Hepatocyte (in vitro differentiated cells): ENCODE results near the gene NCBP3. TPM values are rescaled to one million over a fixed set of nuclear protein-coding genes. Genes with fewer than 3 reads are reported as not detected.

Source experiments
- DNase-seq: peaks from one replicate; pipeline ENCODE4 v3.0.0-alpha.2; 2016; ENCODE audit warnings: low spot score
- H2AFZ ChIP-seq: fragments of 200-600 bp; sonication (generic); 2 replicates; pipeline ENCODE4 v1.6.0; 2016; ENCODE audit warnings: antibody characterized with exemption, mild to moderate bottlenecking
- H3K27ac ChIP-seq: fragments of 200-600 bp; sonication (generic); 2 replicates; pipeline ENCODE4 v1.5.1; 2016; ENCODE audit warnings: mild to moderate bottlenecking
- H3K27me3 ChIP-seq: fragments of 200-600 bp; sonication (generic); 2 replicates; pipeline ENCODE4 v1.6.1; 2016
- H3K36me3 ChIP-seq: fragments of 200-600 bp; sonication (generic); replicated peaks from 2 replicates; pipeline ENCODE4 v1.5.1; 2016; ENCODE audit warnings: low read depth; ENCODE audit not compliant: insufficient read depth
- H3K4me1 ChIP-seq: fragments of 200-600 bp; sonication (generic); 2 replicates; pipeline ENCODE4 v1.5.1; 2016; ENCODE audit warnings: mild to moderate bottlenecking, moderate library complexity; ENCODE audit not compliant: insufficient read depth
- H3K4me2 ChIP-seq: fragments of 200-600 bp; sonication (generic); 2 replicates; pipeline ENCODE4 v1.6.0; 2016
- H3K4me3 ChIP-seq: fragments of 200-600 bp; sonication (generic); 2 replicates; pipeline ENCODE4 v1.5.1; 2016; ENCODE audit warnings: mild to moderate bottlenecking
- H3K79me2 ChIP-seq: fragments of 200-600 bp; sonication (generic); 2 replicates; pipeline ENCODE4 v1.6.0; 2017; ENCODE audit warnings: mild to moderate bottlenecking
- H3K9me2 ChIP-seq: fragments of 200-600 bp; sonication (generic); replicated peaks from 2 replicates; pipeline ENCODE4 v1.6.0; 2017; ENCODE audit warnings: mild to moderate bottlenecking; ENCODE audit not compliant: insufficient read depth
- H3K9me3 ChIP-seq: fragments of 200-600 bp; sonication (generic); 2 replicates; pipeline ENCODE4 v1.5.1; 2016; ENCODE audit warnings: low read depth, mild to moderate bottlenecking
- H4K20me1 ChIP-seq: fragments of 200-600 bp; sonication (generic); 2 replicates; pipeline ENCODE4 v1.6.0; 2016; ENCODE audit warnings: mild to moderate bottlenecking; ENCODE audit not compliant: insufficient read depth, poor library complexity, severe bottlenecking
- CTCF ChIP-seq: fragments of 200-600 bp; sonication (generic); IDR thresholded peaks from 2 replicates; pipeline ENCODE4 v1.5.1; 2016; ENCODE audit warnings: antibody characterized with exemption, mild to moderate bottlenecking; ENCODE audit not compliant: poor library complexity
- EZH2 ChIP-seq: fragments of 200-600 bp; sonication (generic); IDR thresholded peaks from 2 replicates; pipeline ENCODE4 v1.6.1; 2016; ENCODE audit warnings: antibody characterized with exemption, mild to moderate bottlenecking, borderline replicate concordance
- EZH2phosphoT487 ChIP-seq: fragments of 200-600 bp; sonication (generic); IDR thresholded peaks from one replicate; pipeline ENCODE4 v1.6.1; 2018; ENCODE audit warnings: antibody characterized with exemption, mild to moderate bottlenecking, low read depth, moderate library complexity; ENCODE audit not compliant: unreplicated experiment, severe bottlenecking
- WGBS: methylation state at CpG from one replicate; pipeline ENCODE4 v1.1.6; 2016; ENCODE audit warnings: low lambda C conversion rate; ENCODE audit errors: missing lambda C conversion rate; 5-methylcytosine and 5-hydroxymethylcytosine counted together
- polyA plus RNA-seq: library from polyadenylated mRNA; unstranded; fragments of >200 nt; fragmentation: Nextera tagmentation; extraction: Ambion mirVana; gene quantifications from 2 replicates; pipeline ENCODE4 v1.2.1, GENCODE V29; 2016
- total RNA-seq: library from RNA; depleted of rRNA; stranded (reverse); fragments of >200 nt; gene quantifications from 2 replicates; pipeline ENCODE4 v1.2.3, GENCODE V29; 2014

The NCBP3 gene
- total and polyA plus RNA-seq, 2 experiments from 2014 or later = 20.6 to 31.8 TPM

- Histone ChIP-seq H3K4me3 (no peak overlapping the region), H3K36me3 (no peaks in the 10 kb centered on the region), H3K9me2 (no peaks in the 10 kb centered on the region), H3K27ac (no peak overlapping the region), H3K27me3 (no peaks in the 10 kb centered on the region), H3K4me1 (peaks cover 5% of the 10 kb centered on the region), H3K79me2 (peaks cover 26% of the 10 kb centered on the region), H2AFZ (no peak overlapping the region), H3K4me2 (no peak overlapping the region), H4K20me1 (no peaks in the 10 kb centered on the region), H3K9me3 (no peaks in the 10 kb centered on the region)
- no peak for DNase-seq
- TF ChIP-seq EZH2phosphoT487 = no peak
- no peak for TF ChIP-seq CTCF
- TF ChIP-seq EZH2 = no peak
- WGBS = 96% methylated on average over 9 of the region's 9 CpGs
Measured at GRCh38 chr17:3848229-3848835, 2.3 kb upstream of the NCBP3 start.

DNA sequence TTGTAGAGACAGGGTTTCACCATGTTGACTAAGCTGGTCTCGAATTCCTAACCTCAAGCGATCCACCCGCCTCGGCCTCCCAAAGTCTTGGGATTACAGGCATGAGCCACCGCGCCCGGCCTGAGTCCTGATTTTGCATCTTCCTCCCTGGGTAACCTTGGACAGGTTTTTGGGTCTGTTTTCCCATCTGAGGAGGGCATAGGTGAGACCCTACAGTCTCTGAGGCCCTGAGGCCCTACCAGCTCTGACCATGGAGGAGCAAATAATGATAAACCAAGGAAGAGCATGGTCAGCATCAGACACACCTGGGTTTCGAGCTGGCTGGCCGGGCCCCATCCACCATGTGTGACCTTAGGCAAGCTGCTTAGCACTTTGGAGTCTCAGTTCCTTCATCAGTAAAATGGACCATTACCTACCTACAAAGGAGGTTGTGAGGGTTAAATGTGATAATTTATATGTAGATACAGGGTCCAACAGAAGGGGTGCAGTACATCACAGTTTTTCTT lies 1.2 kb upstream of the NCBP3 start:
- Histone ChIP-seq H4K20me1 (no peaks in the 10 kb centered on the region), H3K9me2 (no peaks in the 10 kb centered on the region), H3K9me3 (no peaks in the 10 kb centered on the region), H3K79me2 (peaks cover 37% of the 10 kb centered on the region), H3K27me3 (no peaks in the 10 kb centered on the region), H3K4me3 (no peak overlapping the region), H3K4me1 (peaks cover 5% of the 10 kb centered on the region), H3K27ac (no peak overlapping the region), H3K4me2 (no peak overlapping the region), H3K36me3 (no peaks in the 10 kb centered on the region), H2AFZ (no peak overlapping the region)
- TF ChIP-seq EZH2phosphoT487 (no peak), EZH2 (no peak), CTCF (no peak)
- DNase-seq = no peak
- WGBS = 93% methylated on average over 9 of the region's 9 CpGs

DNA sequence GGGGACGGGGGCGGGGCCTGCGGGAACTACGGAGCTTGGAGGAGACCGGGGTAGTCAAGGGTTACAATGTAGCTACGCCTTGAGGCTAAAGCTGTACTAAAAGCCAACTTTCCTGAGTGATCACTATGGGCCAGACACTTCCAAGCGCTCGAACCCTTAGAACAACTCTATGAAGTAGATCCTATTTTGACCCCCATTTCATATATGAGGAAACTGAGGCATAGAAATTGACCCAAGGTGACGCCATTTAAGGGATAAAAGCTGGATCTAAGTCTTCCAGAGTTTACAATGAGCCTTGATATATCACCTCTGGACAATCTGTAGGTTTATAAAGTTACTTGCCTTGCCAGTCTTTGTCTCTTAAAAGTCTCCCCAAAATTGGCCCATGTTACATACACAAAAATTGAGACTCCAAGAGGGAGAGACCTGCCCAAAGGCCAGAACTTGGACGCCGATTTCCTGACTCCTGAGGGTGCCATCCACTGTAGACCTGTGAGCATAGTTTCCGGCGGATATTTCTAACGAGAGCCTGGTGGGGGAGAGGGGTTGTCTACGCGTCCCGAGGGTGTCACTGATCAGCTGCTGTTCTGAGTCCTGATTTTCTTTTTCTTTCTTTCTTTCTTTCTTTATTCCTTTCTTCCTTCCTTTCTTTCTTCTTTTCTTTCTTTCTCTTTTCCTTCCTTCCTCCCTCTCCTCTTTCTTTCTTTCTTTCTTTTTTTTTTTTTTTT lies 555 bp upstream of the NCBP3 start:
- Histone ChIP-seq H3K4me3 (no peak overlapping the region), H3K9me2 (no peaks in the 10 kb centered on the region), H4K20me1 (no peaks in the 10 kb centered on the region), H3K27ac (no peak overlapping the region), H3K9me3 (no peaks in the 10 kb centered on the region), H3K4me1 (peaks cover 5% of the 10 kb centered on the region), H2AFZ (peak overlapping the region; percentile 19), H3K36me3 (no peaks in the 10 kb centered on the region), H3K79me2 (peaks cover 43% of the 10 kb centered on the region), H3K27me3 (no peaks in the 10 kb centered on the region), H3K4me2 (peak overlapping the region; percentile 71)
- TF ChIP-seq EZH2 (no peak), EZH2phosphoT487 (no peak), CTCF (no peak)
- WGBS = 65% methylated on average over 13 of the region's 17 CpGs
- DNase-seq = no peak
